HG02623 (cell line): Measurements from ENCODE around the gene SHPK.
"Not testable (repeated sequence)": the region's sequence is repeated elsewhere in the genome, so short reads cannot be mapped to it uniquely, and the experiment has no call there.

Source experiments
- ATAC-seq: cut with Tn5 transposase; IDR thresholded peaks from one replicate; pipeline ENCODE4 v1.9.1; 2021; ENCODE audit warnings: moderate library complexity; ENCODE audit not compliant: unreplicated experiment

Gene SHPK

GRCh38 chr17:3590768-3591167, 45.3 kb downstream of the SHPK start:
- ATAC-seq = no peak

- no peak for ATAC-seq
These were observed 45.8 kb downstream of the SHPK start for GRCh38 chr17:3590231-3590630.

- no peak for ATAC-seq
These were observed 46.3 kb downstream of the SHPK start for GRCh38 chr17:3589784-3590183.

GRCh38 chr17:3585826-3586225, 50.2 kb downstream of the SHPK start:
- ATAC-seq = no peak

GRCh38 chr17:3583456-3583855, 52.6 kb downstream of the SHPK start:
- ATAC-seq = no peak

GRCh38 chr17:3582915-3583314, 53.1 kb downstream of the SHPK start:
- ATAC-seq = no peak

- ATAC-seq = not testable (repeated sequence)
These were observed 57.4 kb downstream of the SHPK start for GRCh38 chr17:3578667-3579066.

- ATAC-seq = no peak
These were observed 59.1 kb downstream of the SHPK start for GRCh38 chr17:3576970-3577369.

GRCh38 chr17:3575511-3575910, 60.5 kb downstream of the SHPK start:
- no peak for ATAC-seq

- no peak for ATAC-seq
These were observed 61.8 kb downstream of the SHPK start for GRCh38 chr17:3574231-3574630.

GRCh38 chr17:3573246-3574100, 62.6 kb downstream of the SHPK start:
- ATAC-seq = no peak

GRCh38 chr17:3572231-3572630, 63.8 kb downstream of the SHPK start:
- ATAC-seq = no peak

- ATAC-seq = no peak
These were observed 64.8 kb downstream of the SHPK start for GRCh38 chr17:3571043-3571900.

- ATAC-seq = no peak
These were observed 66.4 kb downstream of the SHPK start for GRCh38 chr17:3569534-3570137.

- ATAC-seq = no peak
These were observed 69.5 kb downstream of the SHPK start for GRCh38 chr17:3566551-3566950.

GRCh38 chr17:3565143-3565542, 70.9 kb downstream of the SHPK start:
- no peak for ATAC-seq

GRCh38 chr17:3564241-3564640, 71.8 kb downstream of the SHPK start:
- ATAC-seq = not testable (repeated sequence)

- no peak for ATAC-seq
These were observed 76.8 kb downstream of the SHPK start for GRCh38 chr17:3559270-3559645.

- peak; percentile 72 for ATAC-seq
These were observed 77.3 kb downstream of the SHPK start for GRCh38 chr17:3558603-3559269.
